A673 (cell line): Measurements from ENCODE around the gene TMEM17.

Experiments
- EZH2 ChIP-seq: fragments of 200-600 bp; sonication (generic); IDR thresholded peaks from 2 replicates; pipeline ENCODE4 v1.6.1; 2017; ENCODE audit warnings: borderline replicate concordance, low read depth, mild to moderate bottlenecking, mixed read lengths, antibody characterized with exemption, low read length; ENCODE audit not compliant: poor library complexity, severe bottlenecking
- TF ChIP-seq, protein P1 (sequence below): fragments of 300-800, 200-600 bp; sonication (generic); conservative IDR thresholded peaks from 2 replicates; pipeline ENCODE4 v1.5.1; 2017; ENCODE audit warnings: low read depth, mild to moderate bottlenecking, antibody characterized with exemption, low read length, moderate library complexity, mixed read lengths

DNA sequence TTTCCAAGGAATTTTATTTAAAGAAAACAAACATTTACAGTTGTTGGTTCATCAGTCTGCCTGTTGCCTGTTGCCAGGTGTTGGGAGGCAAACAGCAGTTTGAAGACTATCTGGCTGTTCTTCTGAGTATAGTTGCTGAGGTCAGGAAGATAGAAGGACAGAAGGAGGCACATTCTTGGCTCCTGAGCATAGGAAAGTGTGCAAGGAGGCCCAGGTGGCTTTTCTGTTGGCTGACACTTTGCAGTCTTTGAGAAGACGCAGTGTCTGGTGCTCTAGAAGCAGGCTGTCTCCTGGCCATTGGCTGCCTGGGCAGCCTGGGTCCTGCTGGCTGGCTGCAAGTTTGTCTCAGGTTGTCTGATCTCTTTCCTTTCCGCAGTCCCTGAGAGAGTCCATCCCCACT is 36.4 kb downstream of the TMEM17 start:
- TF ChIP-seq, protein P1, sequence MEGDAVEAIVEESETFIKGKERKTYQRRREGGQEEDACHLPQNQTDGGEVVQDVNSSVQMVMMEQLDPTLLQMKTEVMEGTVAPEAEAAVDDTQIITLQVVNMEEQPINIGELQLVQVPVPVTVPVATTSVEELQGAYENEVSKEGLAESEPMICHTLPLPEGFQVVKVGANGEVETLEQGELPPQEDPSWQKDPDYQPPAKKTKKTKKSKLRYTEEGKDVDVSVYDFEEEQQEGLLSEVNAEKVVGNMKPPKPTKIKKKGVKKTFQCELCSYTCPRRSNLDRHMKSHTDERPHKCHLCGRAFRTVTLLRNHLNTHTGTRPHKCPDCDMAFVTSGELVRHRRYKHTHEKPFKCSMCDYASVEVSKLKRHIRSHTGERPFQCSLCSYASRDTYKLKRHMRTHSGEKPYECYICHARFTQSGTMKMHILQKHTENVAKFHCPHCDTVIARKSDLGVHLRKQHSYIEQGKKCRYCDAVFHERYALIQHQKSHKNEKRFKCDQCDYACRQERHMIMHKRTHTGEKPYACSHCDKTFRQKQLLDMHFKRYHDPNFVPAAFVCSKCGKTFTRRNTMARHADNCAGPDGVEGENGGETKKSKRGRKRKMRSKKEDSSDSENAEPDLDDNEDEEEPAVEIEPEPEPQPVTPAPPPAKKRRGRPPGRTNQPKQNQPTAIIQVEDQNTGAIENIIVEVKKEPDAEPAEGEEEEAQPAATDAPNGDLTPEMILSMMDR, result no peak
- no peak for TF ChIP-seq EZH2
